Activated B cell treated with CpG ODN at 0.5 μM for 24 hours (primary cell): ENCODE data around the gene SECISBP2L. TPM values are rescaled to one million over a fixed set of nuclear protein-coding genes. Genes with fewer than 3 reads are reported as not detected.

ENCODE experiments used
- ATAC-seq: fragments of 200-7000 bp; cut with Tn5 transposase; one replicate; pipeline ENCODE4 v1.10.0; 2021; ENCODE audit warnings: low read depth, mild to moderate bottlenecking, moderate library complexity
- CTCF ChIA-PET: fragments of 350-600 bp; sonication (Branson Sonifier 250); formaldehyde crosslinking; loops from one replicate; lab custom pipeline; 2021; ENCODE audit warnings: antibody characterized with exemption; lab: Charles Lee
- POLR2A ChIA-PET: fragments of 350-600 bp; sonication (Branson Sonifier 250); formaldehyde crosslinking; loops from one replicate; lab custom pipeline; 2021; ENCODE audit warnings: antibody characterized with exemption; lab: Charles Lee
- DNase-seq: peaks from one replicate; pipeline ENCODE4 v3.0.0; 2022
- H3K27ac Mint-ChIP-seq: one replicate; pipeline ENCODE4 v1.8.0; 2020; ENCODE audit warnings: mixed read lengths
- H3K27me3 Mint-ChIP-seq: one replicate; pipeline ENCODE4 v1.8.0; 2021; ENCODE audit warnings: mixed read lengths
- H3K36me3 Mint-ChIP-seq: one replicate; pipeline ENCODE4 v1.8.0; 2021; ENCODE audit warnings: low read depth, mixed read lengths
- H3K4me1 Mint-ChIP-seq: one replicate; pipeline ENCODE4 v1.8.0; 2021; ENCODE audit warnings: mixed read lengths
- H3K4me3 Mint-ChIP-seq: one replicate; pipeline ENCODE4 v1.8.0; 2020; ENCODE audit warnings: mild to moderate bottlenecking, mixed read lengths
- H3K9me3 Mint-ChIP-seq: one replicate; pipeline ENCODE4 v1.8.0; 2020; ENCODE audit warnings: mixed read lengths
- intact Hi-C: fragments of 100-400 bp; cut with micrococcal nuclease; formaldehyde crosslinking; loops from one replicate; pipeline ENCODE4 v1.15.1; 2024
- total RNA-seq: library from RNA; stranded (reverse); gene quantifications from 2 replicates; pipeline ENCODE4 v1.2.3, GENCODE V29; 2022
- TF ChIP-seq, protein P1 (sequence below): fragments of 200-600 bp; IDR thresholded peaks from one replicate; pipeline ENCODE4 v1.8.0; 2022; ENCODE audit warnings: antibody characterized with exemption, mild to moderate bottlenecking

Gene SECISBP2L
- total RNA-seq, 1 donor from 2014 or later = 56.5 TPM

GRCh38 chr15:48967336-48967735, 78.9 kb downstream of the SECISBP2L start:
- POLR2A ChIA-PET = no interaction called here
- H3K36me3 Mint-ChIP-seq = no peaks in the 10 kb centered on the region
- ATAC-seq (no peak), DNase-seq (no peak)
- intact Hi-C loops = no loop called here
- TF ChIP-seq, protein P1, sequence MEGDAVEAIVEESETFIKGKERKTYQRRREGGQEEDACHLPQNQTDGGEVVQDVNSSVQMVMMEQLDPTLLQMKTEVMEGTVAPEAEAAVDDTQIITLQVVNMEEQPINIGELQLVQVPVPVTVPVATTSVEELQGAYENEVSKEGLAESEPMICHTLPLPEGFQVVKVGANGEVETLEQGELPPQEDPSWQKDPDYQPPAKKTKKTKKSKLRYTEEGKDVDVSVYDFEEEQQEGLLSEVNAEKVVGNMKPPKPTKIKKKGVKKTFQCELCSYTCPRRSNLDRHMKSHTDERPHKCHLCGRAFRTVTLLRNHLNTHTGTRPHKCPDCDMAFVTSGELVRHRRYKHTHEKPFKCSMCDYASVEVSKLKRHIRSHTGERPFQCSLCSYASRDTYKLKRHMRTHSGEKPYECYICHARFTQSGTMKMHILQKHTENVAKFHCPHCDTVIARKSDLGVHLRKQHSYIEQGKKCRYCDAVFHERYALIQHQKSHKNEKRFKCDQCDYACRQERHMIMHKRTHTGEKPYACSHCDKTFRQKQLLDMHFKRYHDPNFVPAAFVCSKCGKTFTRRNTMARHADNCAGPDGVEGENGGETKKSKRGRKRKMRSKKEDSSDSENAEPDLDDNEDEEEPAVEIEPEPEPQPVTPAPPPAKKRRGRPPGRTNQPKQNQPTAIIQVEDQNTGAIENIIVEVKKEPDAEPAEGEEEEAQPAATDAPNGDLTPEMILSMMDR = no peak
- H3K27me3 Mint-ChIP-seq = peaks cover 27% of the 10 kb centered on the region
- H3K4me3 Mint-ChIP-seq = no peak overlapping the region
- H3K27ac Mint-ChIP-seq = no peak overlapping the region
- no peaks in the 10 kb centered on the region for H3K9me3 Mint-ChIP-seq
- H3K4me1 Mint-ChIP-seq = peaks cover 22% of the 10 kb centered on the region
- CTCF ChIA-PET = no interaction called here

DNA sequence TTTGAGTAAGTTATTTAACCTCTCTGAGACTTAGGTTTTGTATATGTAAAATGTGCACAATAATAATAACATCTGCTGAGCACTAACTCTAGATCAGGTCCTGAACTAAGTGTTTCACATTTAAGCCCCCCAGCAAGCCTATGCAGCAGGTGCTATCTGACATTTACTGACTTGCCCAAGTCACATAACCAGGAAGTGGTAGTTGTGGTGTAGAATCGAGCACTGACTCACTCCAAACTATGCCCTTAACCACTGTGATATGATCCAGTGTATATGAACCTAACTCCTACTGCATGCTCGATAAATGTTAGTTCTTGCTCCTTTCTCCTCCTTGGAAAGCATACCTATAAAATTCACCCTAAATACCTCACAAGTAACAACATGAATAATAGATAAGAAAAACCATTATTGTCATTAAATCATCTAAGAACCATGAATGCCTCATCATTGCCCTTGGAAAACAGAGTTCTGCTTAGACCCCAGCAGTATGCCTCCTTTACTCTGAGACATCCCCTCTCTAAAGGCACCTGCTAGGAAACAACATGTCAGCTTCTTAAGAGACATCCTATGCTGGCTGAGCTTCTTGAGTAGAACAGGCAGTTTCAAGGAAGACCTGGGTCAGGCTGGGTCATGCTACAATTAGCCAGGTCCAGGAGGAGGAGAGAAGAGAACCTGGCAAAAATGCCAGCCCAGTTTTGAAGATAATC, 79.5 kb downstream of the SECISBP2L start:
- TF ChIP-seq, protein P1 = no peak
- H3K9me3 Mint-ChIP-seq = no peaks in the 10 kb centered on the region
- H3K27ac Mint-ChIP-seq = no peak overlapping the region
- POLR2A ChIA-PET = no interaction called here
- ATAC-seq = no peak
- no peak for DNase-seq
- H3K4me3 Mint-ChIP-seq = no peak overlapping the region
- intact Hi-C loops = no loop called here
- peaks cover 32% of the 10 kb centered on the region for H3K27me3 Mint-ChIP-seq
- peaks cover 22% of the 10 kb centered on the region for H3K4me1 Mint-ChIP-seq
- CTCF ChIA-PET = interaction anchor here (0.6 kb wide), 1 partner anchor 9 kb away, joined by 3 read pairs; no protein-coding TSS in a partner anchor
- no peaks in the 10 kb centered on the region for H3K36me3 Mint-ChIP-seq

DNA sequence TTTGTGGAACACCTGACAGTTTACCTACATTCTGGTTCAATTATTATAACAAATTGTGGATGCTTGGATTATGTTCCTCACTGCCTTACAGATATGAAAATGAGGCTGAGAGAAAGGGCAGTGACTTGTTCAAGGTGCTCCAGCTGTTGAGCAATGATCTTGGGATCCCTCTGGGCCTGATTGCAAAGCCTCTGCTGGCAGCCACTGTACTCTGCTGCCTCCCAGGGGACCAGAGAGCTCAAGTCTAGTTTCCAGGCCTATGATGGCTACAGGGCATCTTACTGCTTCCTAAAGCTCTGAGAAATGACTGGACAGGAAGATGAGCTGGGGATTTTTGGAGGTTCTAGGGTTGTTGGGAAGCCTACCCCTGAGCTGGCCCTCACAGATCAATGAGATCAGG, 80.3 kb downstream of the SECISBP2L start:
- DNase-seq (no peak), ATAC-seq (no peak)
- H3K4me1 Mint-ChIP-seq = peaks cover 22% of the 10 kb centered on the region
- H3K27me3 Mint-ChIP-seq = peaks cover 40% of the 10 kb centered on the region
- TF ChIP-seq, protein P1 = no peak
- no peaks in the 10 kb centered on the region for H3K36me3 Mint-ChIP-seq
- H3K27ac Mint-ChIP-seq = no peak overlapping the region
- ChIA-PET POLR2A (no interaction called here), CTCF (interaction anchor here (0.6 kb wide), 1 partner anchor 10 kb away, joined by 3 read pairs; no protein-coding TSS in a partner anchor)
- intact Hi-C loops = no loop called here
- no peaks in the 10 kb centered on the region for H3K9me3 Mint-ChIP-seq
- H3K4me3 Mint-ChIP-seq = no peak overlapping the region

DNA sequence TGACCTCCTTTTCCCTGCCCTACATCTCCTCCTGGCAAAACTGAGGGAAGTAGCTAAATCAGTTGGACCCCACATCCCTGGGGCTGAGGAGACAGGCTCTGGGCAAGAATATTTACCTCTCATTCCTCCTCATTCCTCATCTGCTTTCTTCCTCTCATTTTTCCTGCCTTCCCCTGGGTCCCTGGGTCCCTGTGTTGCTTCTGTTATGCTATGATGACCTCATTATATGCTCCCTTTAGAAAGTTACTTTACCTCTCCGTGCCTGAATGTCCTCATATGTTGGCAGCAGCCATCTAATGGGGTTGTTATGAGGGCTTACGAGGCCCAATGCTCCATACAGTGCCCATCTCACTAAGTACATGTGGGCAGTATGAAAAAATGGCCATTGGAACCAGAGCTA, 81.3 kb downstream of the SECISBP2L start:
- H3K27me3 Mint-ChIP-seq = peaks cover 42% of the 10 kb centered on the region
- intact Hi-C loops = no loop called here
- ATAC-seq (no peak), DNase-seq (no peak)
- peaks cover 22% of the 10 kb centered on the region for H3K4me1 Mint-ChIP-seq
- TF ChIP-seq, protein P1 = no peak
- ChIA-PET POLR2A (no interaction called here), CTCF (interaction anchor here (1.7 kb wide), 1 partner anchor 10 kb away, joined by 14 read pairs; no protein-coding TSS in a partner anchor)
- no peak overlapping the region for H3K4me3 Mint-ChIP-seq
- H3K9me3 Mint-ChIP-seq = no peaks in the 10 kb centered on the region
- no peaks in the 10 kb centered on the region for H3K36me3 Mint-ChIP-seq
- H3K27ac Mint-ChIP-seq = no peak overlapping the region

GRCh38 chr15:48963524-48964113, 82.6 kb downstream of the SECISBP2L start, which contains the start of gene SHC4:
Gene SHC4 (minus strand): TSS chr15:48963919. CDS start chr15:48963015, 904 bp downstream.
- H3K27me3 Mint-ChIP-seq = peaks cover 42% of the 10 kb centered on the region
- CTCF ChIA-PET = interaction anchor here (1.5 to 1.7 kb wide), 2 partner anchors 9 to 12 kb away, joined by 3 to 14 read pairs; no protein-coding TSS in a partner anchor
- H3K4me3 Mint-ChIP-seq = peak within 1 kb of the TSS; percentile 79
- no peaks in the 10 kb centered on the region for H3K36me3 Mint-ChIP-seq
- ATAC-seq (peak; percentile 28), DNase-seq (no peak)
- intact Hi-C loops = no loop called here
- POLR2A ChIA-PET = no interaction called here
- TF ChIP-seq, protein P1 = no peak
- H3K9me3 Mint-ChIP-seq = no peaks in the 10 kb centered on the region
- no peak within 1 kb of the TSS for H3K27ac Mint-ChIP-seq
- peaks cover 22% of the 10 kb centered on the region for H3K4me1 Mint-ChIP-seq
